ENCODE data around the gene TOR2A. TPM values are rescaled to one million over a fixed set of nuclear protein-coding genes. Genes with fewer than 3 reads are reported as not detected.
A peak's percentile ranks its signal among the peaks of the same experiment; 100 is the strongest.

Gene TOR2A
- total and polyA plus RNA-seq, 4 donors, result 8.8 to 30.8 (median 16.9) TPM

DNA sequence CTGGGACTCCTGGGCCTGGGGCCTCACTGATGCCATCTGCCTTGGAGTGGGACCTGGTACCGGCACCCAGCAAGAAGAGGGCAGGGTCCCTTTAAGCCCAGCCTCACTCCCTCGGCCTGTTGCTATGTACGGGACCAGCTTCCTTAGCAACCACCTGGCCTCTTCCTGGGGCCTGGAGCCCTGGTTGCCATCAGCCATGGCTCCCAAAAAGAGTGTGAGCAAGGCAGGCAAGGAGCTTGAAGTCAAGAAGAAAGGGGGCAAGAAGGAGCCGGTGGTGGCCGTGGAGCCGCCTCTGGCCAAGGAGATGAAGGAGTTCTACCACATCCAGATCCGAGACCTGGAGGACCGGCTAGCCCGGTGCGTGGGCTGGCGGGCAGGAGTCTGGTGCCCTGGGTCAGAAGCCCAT, 28.3 kb downstream of the TOR2A start, which contains the start of gene CFAP157:
TSS of gene CFAP157 (plus strand) at position 153 of the 406 bp plus-strand sequence. CDS start at position 197, 44 bp downstream.
- Histone ChIP-seq H3K9me3 (ENCODE audit: control insufficient read depth in 4 of 4, insufficient read depth in 3 of 4, low read length in 3 of 4) (no peaks in the 10 kb centered on the region), H3K4me3 (no peak within 1 kb of the TSS), H3K27me3 (ENCODE audit: control insufficient read depth in 3 of 3, insufficient read depth in 3 of 3, low read length in 2 of 3) (no peaks in the 10 kb centered on the region), H3K36me3 (ENCODE audit: control insufficient read depth in 4 of 4, insufficient read depth in 4 of 4, low read length in 4 of 4) (no peaks in the 10 kb centered on the region), H3K9ac (ENCODE audit: insufficient read depth in 1 of 2, low read length in 2 of 2) (no peak within 1 kb of the TSS), H3K27ac (ENCODE audit: low read depth in 1 of 2, low read length in 1 of 2) (no peak within 1 kb of the TSS), H3K4me1 (ENCODE audit: control insufficient read depth in 5 of 5, insufficient read depth in 5 of 5, low read length in 5 of 5) (peaks cover 0 to 5% (median 0%) of the 10 kb centered on the region in 5 donors)
- TF ChIP-seq, protein P1, sequence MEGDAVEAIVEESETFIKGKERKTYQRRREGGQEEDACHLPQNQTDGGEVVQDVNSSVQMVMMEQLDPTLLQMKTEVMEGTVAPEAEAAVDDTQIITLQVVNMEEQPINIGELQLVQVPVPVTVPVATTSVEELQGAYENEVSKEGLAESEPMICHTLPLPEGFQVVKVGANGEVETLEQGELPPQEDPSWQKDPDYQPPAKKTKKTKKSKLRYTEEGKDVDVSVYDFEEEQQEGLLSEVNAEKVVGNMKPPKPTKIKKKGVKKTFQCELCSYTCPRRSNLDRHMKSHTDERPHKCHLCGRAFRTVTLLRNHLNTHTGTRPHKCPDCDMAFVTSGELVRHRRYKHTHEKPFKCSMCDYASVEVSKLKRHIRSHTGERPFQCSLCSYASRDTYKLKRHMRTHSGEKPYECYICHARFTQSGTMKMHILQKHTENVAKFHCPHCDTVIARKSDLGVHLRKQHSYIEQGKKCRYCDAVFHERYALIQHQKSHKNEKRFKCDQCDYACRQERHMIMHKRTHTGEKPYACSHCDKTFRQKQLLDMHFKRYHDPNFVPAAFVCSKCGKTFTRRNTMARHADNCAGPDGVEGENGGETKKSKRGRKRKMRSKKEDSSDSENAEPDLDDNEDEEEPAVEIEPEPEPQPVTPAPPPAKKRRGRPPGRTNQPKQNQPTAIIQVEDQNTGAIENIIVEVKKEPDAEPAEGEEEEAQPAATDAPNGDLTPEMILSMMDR (IDR thresholded peaks at IDR 0.05; ENCODE audit: control extremely low read depth, extremely low read depth), result no peak
- DNase-seq (peak in 2 of 3 donors; percentile 8 to 26), ATAC-seq (ENCODE audit: insufficient read depth, low FRiP score) (peak; percentile 59)
- 66 to 67% methylated on average over 11 of the region's 11 CpGs for WGBS, 2 donors

GRCh38 chr9:127705577-127706379, 29.3 kb downstream of the TOR2A start:
- Histone ChIP-seq H3K4me1 (ENCODE audit: control insufficient read depth in 5 of 5, insufficient read depth in 5 of 5, low read length in 5 of 5) (peaks cover 0 to 5% (median 0%) of the 10 kb centered on the region in 5 donors), H3K36me3 (ENCODE audit: control insufficient read depth in 4 of 4, insufficient read depth in 4 of 4, low read length in 4 of 4) (no peaks in the 10 kb centered on the region), H3K9ac (ENCODE audit: insufficient read depth in 1 of 2, low read length in 2 of 2) (no peak overlapping the region), H3K4me3 (no peak overlapping the region), H3K27me3 (ENCODE audit: control insufficient read depth in 3 of 3, insufficient read depth in 3 of 3, low read length in 2 of 3) (no peaks in the 10 kb centered on the region), H3K9me3 (ENCODE audit: control insufficient read depth in 4 of 4, insufficient read depth in 3 of 4, low read length in 3 of 4) (no peaks in the 10 kb centered on the region), H3K27ac (ENCODE audit: low read depth in 1 of 2, low read length in 1 of 2) (no peak overlapping the region)
- WGBS, 2 donors, result 88 to 91% methylated on average over 12 of the region's 12 CpGs
- TF ChIP-seq, protein P1 (IDR thresholded peaks at IDR 0.05; ENCODE audit: control extremely low read depth, extremely low read depth), result no peak
- DNase-seq (peak in 1 of 3 donors; percentile 17), ATAC-seq (ENCODE audit: insufficient read depth, low FRiP score) (no peak)

- H3K4me1 ChIP-seq (ENCODE audit: control insufficient read depth in 5 of 5, insufficient read depth in 5 of 5, low read length in 5 of 5), result peaks cover 0 to 9% (median 0%) of the 10 kb centered on the region in 5 donors
- no peak overlapping the region for H3K27ac ChIP-seq (ENCODE audit: low read depth in 1 of 2, low read length in 1 of 2)
- DNase-seq (no peak), ATAC-seq (ENCODE audit: insufficient read depth, low FRiP score) (no peak)
- WGBS, 2 donors, result 78 to 80% methylated on average over 9 of the region's 9 CpGs
- no peak overlapping the region for H3K4me3 ChIP-seq
- H3K9me3 ChIP-seq (ENCODE audit: control insufficient read depth in 4 of 4, insufficient read depth in 3 of 4, low read length in 3 of 4), result no peaks in the 10 kb centered on the region
- H3K36me3 ChIP-seq (ENCODE audit: control insufficient read depth in 4 of 4, insufficient read depth in 4 of 4, low read length in 4 of 4), result no peaks in the 10 kb centered on the region
- no peaks in the 10 kb centered on the region for H3K27me3 ChIP-seq (ENCODE audit: control insufficient read depth in 3 of 3, insufficient read depth in 3 of 3, low read length in 2 of 3)
- H3K9ac ChIP-seq (ENCODE audit: insufficient read depth in 1 of 2, low read length in 2 of 2), result no peak overlapping the region
- TF ChIP-seq, protein P1 (IDR thresholded peaks at IDR 0.05; ENCODE audit: control extremely low read depth, extremely low read depth), result no peak
Measured at GRCh38 chr9:127703289-127703946, 31.7 kb downstream of the TOR2A start.
